Neural progenitor cell (in vitro differentiated cells): Measurements from ENCODE around the gene SPAAR. TPM values are rescaled to one million over a fixed set of nuclear protein-coding genes. Genes with fewer than 3 reads are reported as not detected.
"Not testable (repeated sequence)": the region's sequence is repeated elsewhere in the genome, so short reads cannot be mapped to it uniquely, and the experiment has no call there.

ENCODE experiments used
- DNase-seq: peaks from one replicate; pipeline ENCODE4 v3.0.0-alpha.2; 2016; ENCODE audit warnings: low spot score
- H2AFZ ChIP-seq: fragments of 200-600 bp; sonication (generic); replicated peaks from 2 replicates; pipeline ENCODE4 v1.6.1; 2016; ENCODE audit warnings: antibody characterized with exemption
- H3F3A ChIP-seq: fragments of 200-600 bp; sonication (generic); 2 replicates; pipeline ENCODE4 v1.6.1; 2016; ENCODE audit warnings: antibody characterized with exemption, low read depth
- H3K27ac ChIP-seq: fragments of 200-600 bp; sonication (generic); 2 replicates; pipeline ENCODE4 v1.5.1; 2016; ENCODE audit warnings: mild to moderate bottlenecking
- H3K27me3 ChIP-seq: fragments of 200-600 bp; sonication (generic); 2 replicates; pipeline ENCODE4 v1.6.1; 2016; ENCODE audit warnings: mild to moderate bottlenecking, moderate library complexity
- H3K36me3 ChIP-seq: fragments of 200-600 bp; sonication (generic); 2 replicates; pipeline ENCODE4 v1.5.1; 2016
- H3K4me1 ChIP-seq: fragments of 200-600 bp; sonication (generic); 2 replicates; pipeline ENCODE4 v1.6.1; 2016; ENCODE audit warnings: mixed run types
- H3K4me2 ChIP-seq: fragments of 200-600 bp; sonication (generic); 2 replicates; pipeline ENCODE4 v1.6.1; 2016
- H3K4me3 ChIP-seq: fragments of 200-600 bp; sonication (generic); 2 replicates; pipeline ENCODE4 v1.5.1; 2016
- H3K79me2 ChIP-seq: fragments of 200-600 bp; sonication (generic); 2 replicates; pipeline ENCODE4 v1.6.1; 2016; ENCODE audit warnings: low read depth
- H3K9ac ChIP-seq: fragments of 200-600 bp; sonication (generic); 2 replicates; pipeline ENCODE4 v1.6.1; 2016
- H3K9me3 ChIP-seq: fragments of 200-600 bp; sonication (generic); 2 replicates; pipeline ENCODE4 v1.5.1; 2016; ENCODE audit warnings: low read depth
- H4K20me1 ChIP-seq: fragments of 200-600 bp; sonication (generic); 2 replicates; pipeline ENCODE4 v1.6.1; 2016; ENCODE audit warnings: low read depth
- H3K27ac Mint-ChIP-seq: 3 replicates; pipeline ENCODE4 v1.8.0; 2021; ENCODE audit warnings: mixed read lengths
- H3K27me3 Mint-ChIP-seq: 2 replicates; pipeline ENCODE4 v1.8.0; 2022; ENCODE audit warnings: low read depth, mild to moderate bottlenecking, inconsistent platforms, moderate library complexity, mixed read lengths; ENCODE audit not compliant: insufficient read depth
- H3K36me3 Mint-ChIP-seq: 3 replicates; pipeline ENCODE4 v1.8.0; 2021; ENCODE audit warnings: mixed read lengths
- H3K4me1 Mint-ChIP-seq: 3 replicates; pipeline ENCODE4 v1.8.0; 2021; ENCODE audit warnings: mixed read lengths
- H3K4me3 Mint-ChIP-seq: 3 replicates; pipeline ENCODE4 v1.8.0; 2021; ENCODE audit warnings: mild to moderate bottlenecking, moderate library complexity, mixed read lengths
- H3K9me3 Mint-ChIP-seq: 3 replicates; pipeline ENCODE4 v1.8.0; 2020; ENCODE audit warnings: mixed read lengths
- EZH2 ChIP-seq: fragments of 200-600 bp; sonication (generic); IDR thresholded peaks from 2 replicates; pipeline ENCODE4 v1.6.1; 2017; ENCODE audit warnings: antibody characterized with exemption, mild to moderate bottlenecking, moderate library complexity
- EZH2phosphoT487 ChIP-seq: fragments of 200-600 bp; sonication (generic); IDR thresholded peaks from 2 replicates; pipeline ENCODE4 v1.6.1; 2017; ENCODE audit warnings: antibody characterized with exemption
- total RNA-seq: library from RNA; depleted of rRNA; stranded (reverse); fragments of >200 nt; gene quantifications from 2 replicates; pipeline ENCODE4 v1.2.3, GENCODE V29; 2015; ENCODE audit warnings: low replicate concordance
- TF ChIP-seq, protein P1 (sequence below): fragments of 200-600 bp; sonication (generic); IDR thresholded peaks from 2 replicates; pipeline ENCODE4 v1.5.1; 2017; ENCODE audit warnings: antibody characterized with exemption, mild to moderate bottlenecking

Gene SPAAR
- total RNA-seq, 1 donor from 2014 or later, result not detected

DNA sequence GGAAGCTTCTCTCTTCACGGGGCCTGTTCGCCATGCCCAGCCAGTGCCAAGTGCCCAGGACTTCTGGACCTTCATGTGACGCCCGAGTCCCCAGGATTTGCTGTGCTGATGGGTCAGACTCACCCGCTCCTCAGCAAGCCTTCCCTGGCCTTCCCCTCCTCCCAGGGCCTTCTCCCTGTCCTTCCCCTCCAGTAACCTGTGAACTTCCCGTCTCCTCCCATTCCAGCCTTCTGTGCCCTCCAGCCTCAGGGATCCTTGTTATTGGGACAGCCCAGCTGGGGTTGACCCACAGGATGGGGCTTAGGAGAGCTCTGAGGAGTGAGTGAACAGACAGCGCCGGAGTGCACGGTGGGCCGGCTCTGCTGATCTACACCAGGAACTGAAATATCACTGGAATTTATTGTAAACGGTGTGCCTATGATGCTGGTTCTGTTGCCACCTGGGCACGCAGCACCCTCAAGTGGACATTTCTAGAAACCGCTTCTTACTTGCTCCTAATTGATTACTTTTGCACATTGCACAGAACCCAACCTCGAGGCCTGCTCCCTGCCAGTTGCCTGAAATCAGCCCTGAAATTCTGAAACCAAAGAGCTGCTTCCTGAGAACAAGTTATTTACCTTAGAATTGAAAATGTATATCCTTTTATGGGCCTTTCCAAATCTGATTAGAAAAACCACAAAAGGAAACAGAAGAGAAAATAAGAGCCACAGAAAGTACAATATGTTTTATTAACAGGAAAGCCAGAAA, 1.5 kb downstream of the SPAAR start:
- H3K4me1 ChIP-seq, result peaks cover 22% of the 10 kb centered on the region
- Mint-ChIP-seq H3K27ac (peak overlapping the region; percentile 24), H3K36me3 (no peaks in the 10 kb centered on the region), H3K27me3 (no peaks in the 10 kb centered on the region), H3K4me3 (no peak overlapping the region), H3K9me3 (no peaks in the 10 kb centered on the region), H3K4me1 (peaks cover 40% of the 10 kb centered on the region)
- H3K79me2 ChIP-seq, result no peaks in the 10 kb centered on the region
- no peak overlapping the region for H3K9ac ChIP-seq
- no peaks in the 10 kb centered on the region for H3K9me3 ChIP-seq
- H3K4me2 ChIP-seq, result no peak overlapping the region
- H3K27ac ChIP-seq, result no peak overlapping the region
- H3F3A ChIP-seq, result peaks cover 24% of the 10 kb centered on the region
- no peaks in the 10 kb centered on the region for H3K36me3 ChIP-seq
- no peaks in the 10 kb centered on the region for H4K20me1 ChIP-seq
- H2AFZ ChIP-seq, result no peak overlapping the region
- DNase-seq, result peak; percentile 46
- H3K27me3 ChIP-seq, result no peaks in the 10 kb centered on the region
- no peak for TF ChIP-seq EZH2phosphoT487
- TF ChIP-seq, protein P1, sequence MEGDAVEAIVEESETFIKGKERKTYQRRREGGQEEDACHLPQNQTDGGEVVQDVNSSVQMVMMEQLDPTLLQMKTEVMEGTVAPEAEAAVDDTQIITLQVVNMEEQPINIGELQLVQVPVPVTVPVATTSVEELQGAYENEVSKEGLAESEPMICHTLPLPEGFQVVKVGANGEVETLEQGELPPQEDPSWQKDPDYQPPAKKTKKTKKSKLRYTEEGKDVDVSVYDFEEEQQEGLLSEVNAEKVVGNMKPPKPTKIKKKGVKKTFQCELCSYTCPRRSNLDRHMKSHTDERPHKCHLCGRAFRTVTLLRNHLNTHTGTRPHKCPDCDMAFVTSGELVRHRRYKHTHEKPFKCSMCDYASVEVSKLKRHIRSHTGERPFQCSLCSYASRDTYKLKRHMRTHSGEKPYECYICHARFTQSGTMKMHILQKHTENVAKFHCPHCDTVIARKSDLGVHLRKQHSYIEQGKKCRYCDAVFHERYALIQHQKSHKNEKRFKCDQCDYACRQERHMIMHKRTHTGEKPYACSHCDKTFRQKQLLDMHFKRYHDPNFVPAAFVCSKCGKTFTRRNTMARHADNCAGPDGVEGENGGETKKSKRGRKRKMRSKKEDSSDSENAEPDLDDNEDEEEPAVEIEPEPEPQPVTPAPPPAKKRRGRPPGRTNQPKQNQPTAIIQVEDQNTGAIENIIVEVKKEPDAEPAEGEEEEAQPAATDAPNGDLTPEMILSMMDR, result peak; percentile 54
- H3K4me3 ChIP-seq, result no peak overlapping the region

DNA sequence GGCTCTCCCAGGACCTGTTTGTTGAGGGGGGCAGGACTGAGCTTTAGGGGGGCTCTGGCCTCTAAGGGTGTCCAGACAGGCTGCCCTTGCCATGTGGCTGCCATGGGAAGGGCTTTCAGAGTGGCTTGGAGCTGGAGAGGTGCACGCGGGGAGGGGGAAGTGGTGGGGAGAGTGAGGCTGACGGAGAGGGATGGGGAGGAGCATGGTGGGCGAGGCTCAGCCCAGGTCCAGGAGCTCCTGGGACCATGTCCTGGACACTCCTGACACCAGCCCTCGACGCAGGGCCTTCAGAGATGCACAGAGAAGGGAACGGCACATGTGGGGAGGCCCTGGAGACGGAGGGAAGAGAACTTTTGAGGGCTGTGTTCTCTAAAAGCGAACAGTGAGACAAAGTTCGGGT, 2.4 kb downstream of the SPAAR start:
- H3F3A ChIP-seq, result peaks cover 24% of the 10 kb centered on the region
- Mint-ChIP-seq H3K9me3 (no peaks in the 10 kb centered on the region), H3K4me3 (no peak overlapping the region), H3K4me1 (peaks cover 35% of the 10 kb centered on the region), H3K27ac (no peak overlapping the region), H3K36me3 (no peaks in the 10 kb centered on the region), H3K27me3 (no peaks in the 10 kb centered on the region)
- H3K9me3 ChIP-seq, result no peaks in the 10 kb centered on the region
- no peak overlapping the region for H3K9ac ChIP-seq
- no peak for DNase-seq
- H3K27ac ChIP-seq, result no peak overlapping the region
- peaks cover 22% of the 10 kb centered on the region for H3K4me1 ChIP-seq
- no peaks in the 10 kb centered on the region for H3K36me3 ChIP-seq
- H3K4me2 ChIP-seq, result no peak overlapping the region
- H3K4me3 ChIP-seq, result no peak overlapping the region
- H3K79me2 ChIP-seq, result no peaks in the 10 kb centered on the region
- no peak overlapping the region for H2AFZ ChIP-seq
- H3K27me3 ChIP-seq, result no peaks in the 10 kb centered on the region
- H4K20me1 ChIP-seq, result no peaks in the 10 kb centered on the region
- TF ChIP-seq EZH2, result no peak
- no peak for TF ChIP-seq EZH2phosphoT487
- TF ChIP-seq, protein P1, result no peak

DNA sequence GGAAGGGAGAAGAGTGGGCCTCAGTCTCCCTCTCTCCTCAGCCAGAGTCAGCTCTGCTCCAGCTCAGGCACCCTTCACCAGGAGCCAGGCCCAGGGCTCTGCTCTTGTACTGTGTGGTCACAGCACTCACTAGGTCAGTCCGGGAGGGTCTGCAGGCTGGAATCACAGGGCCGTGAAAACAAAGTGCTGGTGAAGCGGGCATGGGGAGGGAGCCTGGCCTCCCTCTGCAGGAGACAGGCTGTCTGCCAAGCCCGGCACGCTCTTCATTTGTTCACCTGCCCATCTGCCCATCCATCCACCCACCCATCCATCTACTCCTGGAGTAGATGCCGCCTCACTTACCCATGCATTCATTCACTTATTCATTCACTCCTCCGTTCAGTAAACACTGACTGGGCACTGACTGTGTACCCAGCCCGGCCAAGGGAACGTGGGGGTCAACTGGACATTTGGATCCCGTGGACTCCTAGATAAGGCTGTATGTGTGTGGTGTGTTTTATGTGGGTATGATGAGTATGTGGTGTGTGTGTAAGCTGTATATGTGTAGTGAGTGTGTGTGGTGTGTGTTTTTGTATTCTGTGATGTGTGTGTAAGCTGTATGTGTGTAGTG, 3.6 kb downstream of the SPAAR start:
- H2AFZ ChIP-seq, result no peak overlapping the region
- DNase-seq, result no peak
- Mint-ChIP-seq H3K27ac (no peak overlapping the region), H3K4me1 (peaks cover 23% of the 10 kb centered on the region), H3K4me3 (no peak overlapping the region), H3K27me3 (no peaks in the 10 kb centered on the region), H3K36me3 (no peaks in the 10 kb centered on the region), H3K9me3 (no peaks in the 10 kb centered on the region)
- H3K9ac ChIP-seq, result no peak overlapping the region
- no peaks in the 10 kb centered on the region for H3K79me2 ChIP-seq
- H3K4me2 ChIP-seq, result no peak overlapping the region
- no peak for TF ChIP-seq EZH2phosphoT487
- TF ChIP-seq EZH2, result no peak
- TF ChIP-seq, protein P1, result no peak
- H3K4me1 ChIP-seq, result peaks cover 10% of the 10 kb centered on the region
- no peaks in the 10 kb centered on the region for H3K27me3 ChIP-seq
- H3F3A ChIP-seq, result peaks cover 17% of the 10 kb centered on the region
- no peaks in the 10 kb centered on the region for H3K36me3 ChIP-seq
- H4K20me1 ChIP-seq, result no peaks in the 10 kb centered on the region
- H3K27ac ChIP-seq, result no peak overlapping the region
- H3K9me3 ChIP-seq, result no peaks in the 10 kb centered on the region
- no peak overlapping the region for H3K4me3 ChIP-seq

DNA sequence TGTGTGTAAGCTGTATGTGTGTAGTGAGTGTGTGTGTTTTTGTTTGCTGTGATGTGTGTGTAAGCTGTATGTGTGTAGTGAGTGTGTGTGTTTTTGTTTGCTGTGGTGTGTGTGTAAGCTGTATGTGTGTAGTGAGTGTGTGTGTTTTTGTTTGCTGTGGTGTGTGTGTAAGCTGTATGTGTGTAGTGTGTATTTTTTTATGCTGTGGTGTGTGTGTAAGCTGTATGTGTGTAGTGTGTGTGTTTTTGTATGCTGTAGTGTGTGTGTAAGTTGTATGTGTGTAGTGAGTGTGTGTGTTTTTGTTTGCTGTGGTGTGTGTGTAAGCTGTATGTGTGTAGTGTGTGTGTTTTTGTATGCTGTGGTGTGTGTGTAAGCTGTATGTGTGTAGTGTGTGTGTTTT, 4.1 kb downstream of the SPAAR start:
- not testable (repeated sequence) for H3K4me3 Mint-ChIP-seq, H3K9me3 ChIP-seq

More for the DNA sequence above, 4.1 kb downstream of the SPAAR start:
- not testable (repeated sequence) for H2AFZ ChIP-seq, H3K9ac ChIP-seq, H3K4me3 ChIP-seq, H3K4me2 ChIP-seq, H3K27me3 ChIP-seq, H3K27me3 Mint-ChIP-seq, H3K36me3 ChIP-seq, DNase-seq, H3K4me1 ChIP-seq, H3K36me3 Mint-ChIP-seq, H3K9me3 Mint-ChIP-seq, H3K27ac ChIP-seq, H3K27ac Mint-ChIP-seq, H3K79me2 ChIP-seq, H4K20me1 ChIP-seq
- peaks cover 17% of the 10 kb centered on the region for H3F3A ChIP-seq
- H3K4me1 Mint-ChIP-seq, result peaks cover 17% of the 10 kb centered on the region
